ENCODE results near the gene GTF2I.

GRCh38 chr7:74707238-74707637, 49.7 kb downstream of the GTF2I start:
- TF ChIP-seq EZH2phosphoT487 (IDR thresholded peaks at IDR 0.05; ENCODE audit: low read depth, severe bottlenecking, unreplicated experiment): no peak
- TF ChIP-seq CTCF (IDR thresholded peaks at IDR 0.05; ENCODE audit: poor library complexity): no peak
- TF ChIP-seq EZH2 (IDR thresholded peaks at IDR 0.05; ENCODE audit: borderline replicate concordance): no peak

Measured in hepatocyte (in vitro differentiated cells).